Esophagus squamous epithelium (tissue), 4 donors: ENCODE data around the gene LIMK1.

Experiments
- POLR2A ChIP-seq, 4 donors: fragments of 450-650 bp; IDR thresholded peaks; one replicate each; pipeline ENCODE4 v1.6.1; 2017; ENCODE audit warnings: antibody characterized with exemption in 4 of 4, mild to moderate bottlenecking in 4 of 4, moderate library complexity in 3 of 4
- TF ChIP-seq, protein P1 (sequence below), 6 experiments: fragments of 450-650 bp in 4 of 6; fragments of 200-600 bp in 2 of 6; sonication (generic) in 2 of 6; IDR thresholded peaks; one replicate each; pipeline ENCODE4 v1.5.1; 2016 to 2019; ENCODE audit warnings: antibody characterized with exemption in 6 of 6, mild to moderate bottlenecking in 4 of 6, moderate library complexity in 4 of 6

- TF ChIP-seq, protein P1, sequence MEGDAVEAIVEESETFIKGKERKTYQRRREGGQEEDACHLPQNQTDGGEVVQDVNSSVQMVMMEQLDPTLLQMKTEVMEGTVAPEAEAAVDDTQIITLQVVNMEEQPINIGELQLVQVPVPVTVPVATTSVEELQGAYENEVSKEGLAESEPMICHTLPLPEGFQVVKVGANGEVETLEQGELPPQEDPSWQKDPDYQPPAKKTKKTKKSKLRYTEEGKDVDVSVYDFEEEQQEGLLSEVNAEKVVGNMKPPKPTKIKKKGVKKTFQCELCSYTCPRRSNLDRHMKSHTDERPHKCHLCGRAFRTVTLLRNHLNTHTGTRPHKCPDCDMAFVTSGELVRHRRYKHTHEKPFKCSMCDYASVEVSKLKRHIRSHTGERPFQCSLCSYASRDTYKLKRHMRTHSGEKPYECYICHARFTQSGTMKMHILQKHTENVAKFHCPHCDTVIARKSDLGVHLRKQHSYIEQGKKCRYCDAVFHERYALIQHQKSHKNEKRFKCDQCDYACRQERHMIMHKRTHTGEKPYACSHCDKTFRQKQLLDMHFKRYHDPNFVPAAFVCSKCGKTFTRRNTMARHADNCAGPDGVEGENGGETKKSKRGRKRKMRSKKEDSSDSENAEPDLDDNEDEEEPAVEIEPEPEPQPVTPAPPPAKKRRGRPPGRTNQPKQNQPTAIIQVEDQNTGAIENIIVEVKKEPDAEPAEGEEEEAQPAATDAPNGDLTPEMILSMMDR (IDR thresholded peaks at IDR 0.05), result no peak
- no peak for TF ChIP-seq POLR2A (IDR thresholded peaks at IDR 0.05)
Measured at GRCh38 chr7:74070619-74070921, 13.0 kb upstream of the LIMK1 start.
